Measurements from ENCODE around the gene MYCN.

The MYCN gene

DNA sequence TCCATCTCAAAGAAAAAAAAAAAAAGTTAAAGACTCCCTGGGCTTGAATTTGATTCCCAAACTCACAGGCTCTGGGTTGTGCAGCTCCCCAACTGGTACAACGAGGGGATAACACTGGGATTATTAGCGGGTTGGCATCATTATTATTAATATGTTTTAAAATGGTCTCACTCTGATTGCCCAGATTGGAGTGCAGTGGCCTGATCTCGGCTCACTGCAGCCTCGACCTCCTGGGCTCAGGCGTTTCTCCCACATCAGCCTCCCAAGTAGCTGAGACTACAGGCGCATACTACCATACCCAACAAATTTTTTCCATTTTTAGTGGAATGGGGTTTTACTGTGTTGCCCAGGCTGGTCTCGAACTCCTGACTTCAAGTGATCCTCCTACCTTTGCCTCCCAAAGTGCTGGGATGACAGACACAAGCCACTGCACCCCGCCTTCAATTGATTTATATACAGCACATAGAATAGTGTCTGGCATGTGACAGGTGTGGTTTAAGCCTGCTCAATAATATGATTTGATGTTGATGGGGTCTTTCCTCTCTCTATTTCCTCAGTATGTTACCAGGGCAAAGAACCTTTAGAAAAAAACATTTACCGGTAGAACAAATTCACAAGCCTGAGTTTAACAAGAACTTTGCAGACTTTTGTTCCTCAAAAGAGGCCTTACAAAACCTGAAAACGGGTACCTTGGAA, 12.2 kb downstream of the MYCN start:
- Histone ChIP-seq H3K36me3 (no peaks in the 10 kb centered on the region), H3K27ac (no peak overlapping the region), H3K4me3 (ENCODE audit: low read depth in 1 of 2, low read length in 1 of 2) (no peak overlapping the region), H3K4me1 (ENCODE audit: control insufficient read depth in 1 of 2, insufficient read depth in 1 of 2, low read depth in 1 of 2, low read length in 1 of 2) (no peaks in the 10 kb centered on the region), H3K9me3 (no peaks in the 10 kb centered on the region), H3K27me3 (no peaks in the 10 kb centered on the region)
- TF ChIP-seq, protein P1, sequence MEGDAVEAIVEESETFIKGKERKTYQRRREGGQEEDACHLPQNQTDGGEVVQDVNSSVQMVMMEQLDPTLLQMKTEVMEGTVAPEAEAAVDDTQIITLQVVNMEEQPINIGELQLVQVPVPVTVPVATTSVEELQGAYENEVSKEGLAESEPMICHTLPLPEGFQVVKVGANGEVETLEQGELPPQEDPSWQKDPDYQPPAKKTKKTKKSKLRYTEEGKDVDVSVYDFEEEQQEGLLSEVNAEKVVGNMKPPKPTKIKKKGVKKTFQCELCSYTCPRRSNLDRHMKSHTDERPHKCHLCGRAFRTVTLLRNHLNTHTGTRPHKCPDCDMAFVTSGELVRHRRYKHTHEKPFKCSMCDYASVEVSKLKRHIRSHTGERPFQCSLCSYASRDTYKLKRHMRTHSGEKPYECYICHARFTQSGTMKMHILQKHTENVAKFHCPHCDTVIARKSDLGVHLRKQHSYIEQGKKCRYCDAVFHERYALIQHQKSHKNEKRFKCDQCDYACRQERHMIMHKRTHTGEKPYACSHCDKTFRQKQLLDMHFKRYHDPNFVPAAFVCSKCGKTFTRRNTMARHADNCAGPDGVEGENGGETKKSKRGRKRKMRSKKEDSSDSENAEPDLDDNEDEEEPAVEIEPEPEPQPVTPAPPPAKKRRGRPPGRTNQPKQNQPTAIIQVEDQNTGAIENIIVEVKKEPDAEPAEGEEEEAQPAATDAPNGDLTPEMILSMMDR (IDR thresholded peaks at IDR 0.05) = no peak

DNA sequence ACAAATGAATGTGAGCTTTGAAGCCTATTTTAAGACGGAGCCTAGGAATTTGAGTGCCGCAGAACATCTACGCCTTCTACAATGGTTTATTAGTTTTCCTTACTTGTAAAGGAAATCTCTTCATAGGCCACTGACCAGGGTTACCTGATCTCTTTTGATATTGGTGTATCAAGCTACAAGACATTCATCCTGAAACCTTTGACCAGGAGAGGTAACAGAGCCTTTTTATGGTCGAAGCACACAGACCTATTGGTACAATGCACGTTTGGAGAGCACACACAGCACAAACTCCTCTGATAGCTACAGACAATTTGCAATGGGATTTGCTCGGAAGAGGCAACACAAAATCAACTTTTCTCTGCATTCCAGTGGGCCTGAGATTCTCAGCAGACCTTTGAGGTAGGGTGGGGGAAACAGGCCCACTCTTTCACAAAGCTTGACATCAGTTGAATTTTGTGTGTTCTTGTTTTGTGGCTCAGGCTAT, 12.8 kb downstream of the MYCN start:
- Histone ChIP-seq H3K27me3 (no peaks in the 10 kb centered on the region), H3K36me3 (no peaks in the 10 kb centered on the region), H3K4me1 (ENCODE audit: control insufficient read depth in 1 of 2, insufficient read depth in 1 of 2, low read depth in 1 of 2, low read length in 1 of 2) (no peaks in the 10 kb centered on the region), H3K27ac (no peak overlapping the region), H3K9me3 (no peaks in the 10 kb centered on the region), H3K4me3 (ENCODE audit: low read depth in 1 of 2, low read length in 1 of 2) (no peak overlapping the region)
- TF ChIP-seq, protein P1 (IDR thresholded peaks at IDR 0.05) = no peak

GRCh38 chr2:15953891-15954680, 13.7 kb downstream of the MYCN start:
- Histone ChIP-seq H3K27ac (no peak overlapping the region), H3K36me3 (no peaks in the 10 kb centered on the region), H3K4me3 (ENCODE audit: low read depth in 1 of 2, low read length in 1 of 2) (no peak overlapping the region), H3K27me3 (no peaks in the 10 kb centered on the region), H3K9me3 (no peaks in the 10 kb centered on the region), H3K4me1 (ENCODE audit: control insufficient read depth in 1 of 2, insufficient read depth in 1 of 2, low read depth in 1 of 2, low read length in 1 of 2) (no peaks in the 10 kb centered on the region)
- TF ChIP-seq, protein P1 (IDR thresholded peaks at IDR 0.05) = no peak

GRCh38 chr2:15954761-15955160, 14.4 kb downstream of the MYCN start:
- Histone ChIP-seq H3K36me3 (no peaks in the 10 kb centered on the region), H3K27me3 (no peaks in the 10 kb centered on the region), H3K4me1 (ENCODE audit: control insufficient read depth in 1 of 2, insufficient read depth in 1 of 2, low read depth in 1 of 2, low read length in 1 of 2) (no peaks in the 10 kb centered on the region), H3K9me3 (no peaks in the 10 kb centered on the region), H3K4me3 (ENCODE audit: low read depth in 1 of 2, low read length in 1 of 2) (no peak overlapping the region), H3K27ac (no peak overlapping the region)
- TF ChIP-seq, protein P1 (IDR thresholded peaks at IDR 0.05) = no peak

DNA sequence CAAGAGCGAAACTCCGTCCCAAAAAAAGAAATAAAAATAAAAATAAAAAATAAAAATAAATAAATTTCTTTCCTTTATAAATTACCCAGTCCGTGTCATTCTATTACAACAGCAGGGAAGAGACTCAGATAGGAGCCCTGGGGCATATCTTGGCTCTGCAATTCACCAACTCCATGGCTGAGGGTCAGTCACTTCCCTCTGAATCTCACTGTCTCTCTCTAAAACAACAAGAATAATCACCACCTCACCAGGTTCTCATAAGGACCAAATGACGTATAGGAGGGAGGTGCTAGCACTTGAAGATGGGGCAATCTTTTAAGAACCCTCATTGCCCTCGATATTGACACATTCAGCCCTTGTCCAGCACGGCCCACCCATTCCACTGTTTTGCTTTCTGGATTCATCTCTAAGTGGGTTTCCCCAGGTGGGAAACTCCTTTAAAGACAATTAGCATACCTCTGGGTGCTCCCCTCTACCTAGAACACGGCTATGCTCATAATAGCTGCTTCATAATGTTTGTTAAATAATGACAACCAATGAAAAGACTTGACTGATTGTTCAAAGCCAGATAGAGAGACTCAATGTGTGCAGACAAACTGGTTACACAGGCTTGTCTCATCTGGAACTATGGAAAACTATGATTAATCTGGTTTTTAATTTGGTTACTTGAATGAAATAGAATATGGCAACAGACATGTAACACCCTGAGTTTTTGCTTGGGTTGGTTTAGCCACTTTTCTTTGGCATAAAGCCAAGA, 15.1 kb downstream of the MYCN start:
- H3K4me3 ChIP-seq (ENCODE audit: low read depth in 1 of 2, low read length in 1 of 2) = no peak overlapping the region
- H3K27ac ChIP-seq = no peak overlapping the region
- no peaks in the 10 kb centered on the region for H3K9me3 ChIP-seq
- no peaks in the 10 kb centered on the region for H3K27me3 ChIP-seq
- TF ChIP-seq, protein P1 (IDR thresholded peaks at IDR 0.05) = no peak
- H3K36me3 ChIP-seq = no peaks in the 10 kb centered on the region
- no peaks in the 10 kb centered on the region for H3K4me1 ChIP-seq (ENCODE audit: control insufficient read depth in 1 of 2, insufficient read depth in 1 of 2, low read depth in 1 of 2, low read length in 1 of 2)
